8988T (cell line): ENCODE results near the gene LOXHD1.
A peak's percentile ranks its signal among the peaks of the same experiment; 100 is the strongest.

Source experiments
- DNase-seq: peaks from one replicate; pipeline ENCODE4 v3.0.0; 2011

Gene LOXHD1

GRCh38 chr18:46538376-46538775, 118.6 kb downstream of the LOXHD1 start:
- DNase-seq, result no peak

GRCh38 chr18:46536215-46536874, 120.7 kb downstream of the LOXHD1 start:
- DNase-seq, result no peak

- no peak for DNase-seq
Observed at GRCh38 chr18:46531482-46531881, 125.5 kb downstream of the LOXHD1 start.

- DNase-seq, result no peak
Observed at GRCh38 chr18:46528037-46528436, 129.0 kb downstream of the LOXHD1 start.

GRCh38 chr18:46519870-46520269, 137.2 kb downstream of the LOXHD1 start:
- no peak for DNase-seq

GRCh38 chr18:46518438-46518837, 138.6 kb downstream of the LOXHD1 start:
- peak; percentile 49 for DNase-seq

- no peak for DNase-seq
Observed at GRCh38 chr18:46516555-46516954, 140.5 kb downstream of the LOXHD1 start.

GRCh38 chr18:46510386-46510785, 146.6 kb downstream of the LOXHD1 start:
- DNase-seq, result no peak

- no peak for DNase-seq
Observed at GRCh38 chr18:46509530-46509929, 147.5 kb downstream of the LOXHD1 start.

GRCh38 chr18:46506974-46507586, 149.9 kb downstream of the LOXHD1 start:
- no peak for DNase-seq

GRCh38 chr18:46502444-46502843, 154.6 kb downstream of the LOXHD1 start:
- no peak for DNase-seq

GRCh38 chr18:46497129-46497528, 159.9 kb downstream of the LOXHD1 start:
- DNase-seq, result no peak

- DNase-seq, result no peak
Observed at GRCh38 chr18:46488471-46489213, 168.4 kb downstream of the LOXHD1 start.

- DNase-seq, result no peak
Observed at GRCh38 chr18:46485675-46486194, 171.3 kb downstream of the LOXHD1 start.

- DNase-seq, result no peak
Observed at GRCh38 chr18:46484971-46485370, 172.0 kb downstream of the LOXHD1 start.

GRCh38 chr18:46482831-46483230, 174.2 kb downstream of the LOXHD1 start:
- DNase-seq, result no peak

- no peak for DNase-seq
Observed at GRCh38 chr18:46481847-46482245, 175.2 kb downstream of the LOXHD1 start.

- DNase-seq, result no peak
Observed at GRCh38 chr18:46481048-46481846, 175.8 kb downstream of the LOXHD1 start.

- no peak for DNase-seq
Observed at GRCh38 chr18:46480226-46480625, 176.8 kb downstream of the LOXHD1 start.

GRCh38 chr18:46478796-46479195, 178.2 kb downstream of the LOXHD1 start:
- no peak for DNase-seq

GRCh38 chr18:46477425-46478011, 179.5 kb downstream of the LOXHD1 start:
- no peak for DNase-seq

GRCh38 chr18:46475390-46475752, 181.6 kb downstream of the LOXHD1 start:
- no peak for DNase-seq
